ENCODE measurements around the gene FSD2. TPM values are rescaled to one million over a fixed set of nuclear protein-coding genes. Genes with fewer than 3 reads are reported as not detected.

The FSD2 gene
- under 1 TPM in 3 of 4 donors, not detected in 1; 0.06 to 0.43 (median 0.36) TPM for polyA plus RNA-seq (ENCODE audit: insufficient read length in 4 of 4)

DNA sequence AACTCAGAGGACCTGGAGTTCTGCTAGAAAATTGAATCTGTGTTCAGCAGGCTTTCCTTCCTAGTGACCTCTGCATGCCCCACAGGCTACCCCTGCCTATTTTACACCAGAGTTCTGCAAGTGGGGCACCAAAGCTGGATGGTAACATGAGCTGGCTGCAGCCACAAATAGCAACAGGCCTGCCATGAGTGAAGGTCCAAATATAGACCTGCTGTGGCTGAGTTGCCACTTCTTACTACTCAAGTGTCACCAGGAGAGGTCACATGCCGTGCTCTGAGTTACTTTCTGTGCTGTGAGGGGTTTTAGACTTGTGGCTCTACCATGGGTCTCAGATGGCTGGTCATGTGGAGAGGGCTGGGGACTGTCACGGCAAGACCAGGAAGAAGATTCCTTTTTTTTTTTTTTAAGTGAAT, at the start of gene FSD2:
FSD2 (minus strand) TSS at position 76 of the 413 bp plus-strand sequence. CDS start 18,679 bp downstream, outside the sequence.
- peak in 1 of 4 donors; percentile 11 for DNase-seq (ENCODE audit: low read depth in 4 of 4, low spot score in 2 of 4)

DNA sequence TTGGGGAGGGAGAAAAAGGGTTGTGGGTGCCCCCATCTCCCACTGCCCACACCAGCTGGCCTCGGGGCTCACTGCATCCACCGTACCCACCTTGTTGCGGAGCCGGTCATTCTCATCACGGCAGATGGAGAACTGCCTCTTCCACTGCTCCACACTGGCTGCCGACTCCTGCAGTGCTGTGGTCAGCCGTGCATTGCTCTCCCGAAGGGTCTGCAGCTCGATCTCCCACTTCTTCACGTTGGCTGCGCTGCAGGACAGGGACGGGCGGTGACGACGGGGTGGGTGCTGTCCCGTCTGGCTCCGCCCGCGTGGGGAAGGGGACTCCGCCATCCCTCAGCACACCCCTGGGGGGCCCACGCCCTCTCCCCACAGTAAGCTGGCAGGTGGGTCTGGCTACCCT, 48.7 kb upstream of the FSD2 start:
- DNase-seq (ENCODE audit: low read depth in 4 of 4, low spot score in 2 of 4), result no peak

- DNase-seq (ENCODE audit: low read depth in 4 of 4, low spot score in 2 of 4), result no peak
Measured at GRCh38 chr15:82852941-82853561, 47.2 kb upstream of the FSD2 start.

DNA sequence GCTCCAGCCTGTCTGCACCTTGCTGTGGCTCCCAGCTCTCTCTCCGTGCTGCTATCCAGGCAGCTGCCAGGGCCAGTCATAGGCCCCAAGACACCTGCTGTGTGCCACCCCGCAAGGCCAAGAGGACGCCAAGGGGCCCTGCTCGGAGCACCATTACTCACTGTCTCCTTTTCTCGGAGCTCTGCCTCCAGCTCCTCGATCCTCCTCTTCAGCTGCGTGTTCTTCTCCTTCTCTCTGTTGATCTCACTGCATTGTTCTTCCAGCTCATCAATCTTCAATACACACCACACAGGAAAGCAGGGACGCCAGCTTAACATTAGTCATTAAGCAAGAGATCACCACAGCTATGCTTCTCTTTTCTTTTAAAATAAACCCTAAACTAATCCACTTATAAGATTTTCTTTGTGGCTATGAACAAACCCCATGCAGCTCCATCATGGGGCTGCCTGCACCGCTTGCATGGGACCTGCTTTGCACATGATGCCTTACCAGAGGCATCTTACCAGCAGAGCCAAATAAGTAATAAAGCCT, 46.2 kb upstream of the FSD2 start:
- DNase-seq (ENCODE audit: low read depth in 4 of 4, low spot score in 2 of 4), result no peak

- DNase-seq (ENCODE audit: low read depth in 4 of 4, low spot score in 2 of 4), result no peak
Measured at GRCh38 chr15:82851306-82851850, 45.5 kb upstream of the FSD2 start.

GRCh38 chr15:82850731-82851130, 44.9 kb upstream of the FSD2 start:
- DNase-seq (ENCODE audit: low read depth in 4 of 4, low spot score in 2 of 4), result no peak

GRCh38 chr15:82849556-82850512, 44.0 kb upstream of the FSD2 start:
- DNase-seq (ENCODE audit: low read depth in 4 of 4, low spot score in 2 of 4), result peak; percentile 55 to 81 (median 62)

DNA sequence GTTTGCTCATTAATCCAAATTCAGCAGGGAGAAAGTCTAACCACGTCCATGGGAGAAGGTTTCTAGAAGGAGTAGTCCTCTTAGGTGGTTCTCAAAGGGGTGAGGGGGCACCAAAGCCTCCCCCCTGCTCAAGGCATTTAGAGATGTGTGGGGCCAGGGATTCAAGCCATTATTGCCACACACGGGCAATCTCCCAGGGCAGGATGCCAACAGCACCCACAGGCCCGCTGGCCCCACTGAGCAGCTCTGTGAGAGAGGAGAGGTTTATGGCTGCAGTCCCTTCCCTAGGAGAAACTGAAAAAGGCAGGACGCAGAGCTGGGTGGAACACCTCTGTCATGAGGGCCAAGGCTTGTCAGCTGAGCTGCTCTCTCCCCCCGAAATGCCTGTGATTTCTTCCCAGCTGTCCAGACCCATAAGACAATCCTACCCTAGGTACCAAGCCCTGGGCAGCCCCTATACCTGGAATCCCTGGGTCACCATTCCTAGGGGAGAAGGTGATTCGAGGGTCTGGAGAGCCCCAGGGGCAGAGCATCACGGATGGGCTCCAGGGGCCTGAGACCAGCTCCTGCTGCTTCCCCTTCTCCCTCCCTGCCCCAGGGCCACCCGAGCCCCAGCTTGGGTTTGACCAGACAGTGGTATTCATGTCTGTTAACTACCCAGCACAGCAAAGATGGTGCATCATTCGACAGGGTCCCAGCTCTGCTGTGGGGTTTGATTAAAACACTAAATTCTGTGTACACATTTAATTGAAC, 42.5 kb upstream of the FSD2 start:
- DNase-seq (ENCODE audit: low read depth in 4 of 4, low spot score in 2 of 4), result no peak

DNA sequence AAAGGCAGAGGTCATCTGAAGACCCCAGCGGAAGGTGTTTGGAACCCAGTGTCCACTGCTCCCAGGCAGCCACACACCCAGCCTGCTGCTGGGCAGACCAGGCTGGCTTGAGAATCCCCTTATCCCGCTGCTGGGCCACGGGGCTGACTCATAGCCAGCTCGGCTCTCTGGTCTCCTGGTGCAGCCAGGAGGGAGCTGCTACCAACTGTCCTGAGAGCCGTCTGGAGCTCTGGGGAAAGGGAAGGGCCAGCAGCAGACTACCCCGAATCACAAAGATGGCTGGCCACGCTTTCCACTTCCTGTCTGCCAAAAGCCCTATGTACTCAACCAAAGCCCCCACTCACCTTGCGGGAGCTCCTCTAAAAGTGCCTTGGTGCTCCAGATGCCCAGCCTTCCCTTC, 41.8 kb upstream of the FSD2 start:
- no peak for DNase-seq (ENCODE audit: low read depth in 4 of 4, low spot score in 2 of 4)

- no peak for DNase-seq (ENCODE audit: low read depth in 4 of 4, low spot score in 2 of 4)
Measured at GRCh38 chr15:82846621-82847020, 40.8 kb upstream of the FSD2 start.

- no peak for DNase-seq (ENCODE audit: low read depth in 4 of 4, low spot score in 2 of 4)
Measured at GRCh38 chr15:82845686-82846085, 39.8 kb upstream of the FSD2 start.

DNA sequence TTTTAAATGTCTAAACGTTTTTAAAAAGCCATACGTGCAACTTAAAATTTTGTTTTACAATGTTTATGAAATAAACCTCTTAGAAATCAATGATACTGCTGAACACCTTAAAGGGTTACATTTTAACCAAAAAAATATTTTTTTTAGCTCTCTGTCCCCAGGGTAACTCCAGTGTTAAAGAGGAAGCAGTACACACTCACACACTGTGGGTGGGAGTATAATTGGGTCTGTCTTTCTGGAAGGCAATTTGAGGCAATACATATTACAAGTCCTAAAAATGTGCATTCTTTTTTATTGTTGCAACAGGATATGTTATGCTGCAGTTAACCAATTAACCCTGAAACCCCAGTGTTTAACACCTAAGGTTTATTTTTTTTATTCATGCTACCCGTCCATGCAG, 37.7 kb upstream of the FSD2 start:
- DNase-seq (ENCODE audit: low read depth in 4 of 4, low spot score in 2 of 4), result no peak

- DNase-seq (ENCODE audit: low read depth in 4 of 4, low spot score in 2 of 4), result no peak
Measured at GRCh38 chr15:82840166-82840565, 34.3 kb upstream of the FSD2 start.

DNA sequence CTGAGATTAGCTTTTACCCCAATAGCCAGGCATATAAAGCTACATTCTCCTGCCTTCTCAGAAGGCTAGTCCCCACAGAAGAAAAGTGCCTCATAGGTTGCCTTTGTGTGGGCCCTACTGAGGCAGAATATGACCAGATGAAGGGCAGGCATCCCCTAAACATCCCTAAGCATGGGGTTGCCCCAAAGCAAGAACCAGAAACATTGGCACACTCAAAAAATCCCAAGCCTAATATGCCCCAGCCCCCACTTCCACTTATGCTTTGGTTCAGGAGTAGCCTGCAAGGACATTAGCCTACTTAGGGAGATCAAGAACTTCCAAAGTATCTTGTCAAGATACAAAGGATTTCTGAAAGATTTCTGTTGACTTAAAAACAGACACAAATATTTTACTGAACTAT, 33.3 kb upstream of the FSD2 start:
- DNase-seq (ENCODE audit: low read depth in 4 of 4, low spot score in 2 of 4), result no peak

- DNase-seq (ENCODE audit: low read depth in 4 of 4, low spot score in 2 of 4), result no peak
Measured at GRCh38 chr15:82838096-82838735, 32.3 kb upstream of the FSD2 start.

GRCh38 chr15:82835391-82835917, 29.6 kb upstream of the FSD2 start:
- DNase-seq (ENCODE audit: low read depth in 4 of 4, low spot score in 2 of 4), result no peak

DNA sequence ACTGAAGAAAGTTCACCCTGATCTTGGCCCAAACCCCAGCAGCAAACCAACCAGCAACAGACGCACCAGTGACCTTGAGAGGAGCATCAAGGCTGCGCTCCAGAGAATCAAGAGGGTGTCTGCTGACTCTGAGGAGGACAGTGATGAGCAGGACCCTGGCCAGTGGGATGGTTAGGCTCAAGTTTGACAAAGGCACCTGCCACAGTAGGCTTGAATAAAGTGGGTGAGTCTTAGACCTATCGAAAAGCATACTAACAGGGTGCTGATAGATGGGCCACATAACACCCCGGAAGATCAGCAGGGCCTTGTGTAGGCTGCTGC, 27.5 kb upstream of the FSD2 start:
- DNase-seq (ENCODE audit: low read depth in 4 of 4, low spot score in 2 of 4), result no peak

DNA sequence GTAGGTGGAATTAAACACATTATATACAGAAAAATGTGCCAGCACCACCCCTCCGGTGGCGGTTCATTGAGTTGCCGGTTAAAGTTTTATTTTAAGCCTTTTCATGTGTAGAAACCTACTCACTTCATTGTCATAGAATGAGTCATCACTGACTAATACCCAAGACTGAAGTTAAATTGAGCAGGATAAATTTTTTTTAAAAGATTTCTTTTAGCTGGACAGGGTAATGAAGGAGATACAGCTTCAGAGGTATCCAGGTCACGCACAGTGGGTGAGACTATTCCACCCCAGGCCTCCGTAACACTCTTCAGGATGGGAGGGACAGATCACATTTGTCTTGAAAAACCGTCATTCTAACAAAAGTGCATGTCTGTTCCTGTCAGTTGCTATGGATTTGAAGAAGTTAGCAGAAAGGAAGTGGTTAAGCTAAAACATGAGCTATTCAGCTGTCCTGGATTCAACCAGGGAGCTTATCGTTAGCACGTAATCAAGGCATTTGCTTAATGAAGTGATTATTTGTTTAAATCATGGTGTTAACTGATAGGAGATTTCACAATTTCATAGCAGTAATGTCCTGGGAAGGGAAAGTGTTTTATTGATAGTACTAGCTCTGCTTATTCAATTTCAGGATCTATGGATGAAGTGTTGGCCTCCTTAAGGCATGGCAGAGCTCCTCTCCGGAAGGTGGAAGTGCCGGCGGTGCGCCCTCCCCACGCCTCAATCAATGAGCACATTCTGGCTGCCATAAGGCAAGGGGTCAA, 26.9 kb upstream of the FSD2 start:
- no peak for DNase-seq (ENCODE audit: low read depth in 4 of 4, low spot score in 2 of 4)

DNA sequence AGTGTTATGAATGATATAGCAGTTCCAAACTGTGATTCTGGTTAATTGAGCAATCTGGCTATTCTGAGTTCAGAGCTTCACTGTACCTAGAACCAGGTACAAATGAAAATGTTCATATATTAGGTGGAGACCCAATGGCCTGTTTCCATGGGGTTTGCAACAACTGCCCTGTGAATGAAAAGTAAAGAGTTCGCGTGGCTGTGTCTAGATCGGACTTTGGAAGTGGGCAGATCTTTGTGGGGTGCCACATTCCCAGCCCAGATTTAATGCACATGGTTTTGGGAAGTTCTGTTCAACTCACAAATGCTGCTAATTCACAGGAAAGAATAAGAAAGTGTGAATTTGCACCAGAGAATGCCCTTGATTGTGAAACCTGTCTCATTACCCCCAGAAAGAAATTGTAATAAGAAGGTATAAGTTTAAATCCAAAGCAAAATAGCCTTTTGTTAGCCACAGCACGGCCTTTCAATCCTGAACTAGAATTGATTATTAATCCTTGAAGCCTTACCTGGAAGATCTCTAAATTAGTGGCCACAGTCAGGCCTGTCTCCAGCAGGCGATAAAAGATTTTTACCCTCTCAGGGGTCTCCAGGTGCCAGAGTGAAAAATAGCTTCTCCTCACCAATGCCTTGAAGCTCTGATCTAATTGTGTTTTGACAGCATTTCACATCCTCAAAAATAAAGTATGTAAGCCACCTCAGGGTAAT, 26.2 kb upstream of the FSD2 start:
- DNase-seq (ENCODE audit: low read depth in 4 of 4, low spot score in 2 of 4), result no peak

All from left renal cortex interstitium (tissue), 4 donors.